Esophagus squamous epithelium (tissue), 5 donors: ENCODE measurements around the gene KBTBD2. TPM values are rescaled to one million over a fixed set of nuclear protein-coding genes. Genes with fewer than 3 reads are reported as not detected.

Experiments used
- DNase-seq: peaks from one replicate; lab custom pipeline; 2025; lab: John Stamatoyannopoulos, UW
- H3K27ac ChIP-seq, 4 donors: fragments of 200-600 bp; sonication (generic); one replicate each; pipeline ENCODE4 v1.5.1; 2016 to 2019; ENCODE audit warnings: mild to moderate bottlenecking in 1 of 4
- H3K27me3 ChIP-seq, 4 donors: fragments of 200-600 bp; sonication (generic); 1 replicate in 3 of 4; 2 replicates in 1 of 4; pipeline versions ENCODE4 v1.5.1 to v1.6.0; 2017 to 2021; ENCODE audit warnings: antibody characterized with exemption in 1 of 4
- H3K36me3 ChIP-seq, 3 donors: fragments of 200-600 bp; sonication (generic); one replicate each; pipeline ENCODE4 v1.5.1; 2016 to 2019
- H3K4me1 ChIP-seq, 3 donors: fragments of 200-600 bp; sonication (generic); one replicate each; pipeline ENCODE4 v1.5.1; 2017 to 2019
- H3K4me3 ChIP-seq, 4 donors: fragments of 200-600 bp; sonication (generic); 1 replicate in 3 of 4; 2 replicates in 1 of 4; pipeline ENCODE4 v1.5.1; 2016 to 2019; ENCODE audit warnings: mild to moderate bottlenecking in 2 of 4, moderate library complexity in 1 of 4
- H3K9me3 ChIP-seq, 3 donors: fragments of 200-600 bp; sonication (generic); one replicate each; pipeline ENCODE4 v1.5.1; 2016 to 2019
- CTCF ChIP-seq, 6 experiments: fragments of 450-650 bp in 4 of 6; fragments of 200-600 bp in 2 of 6; sonication (generic) in 2 of 6; IDR thresholded peaks; one replicate each; pipeline ENCODE4 v1.5.1; 2016 to 2019; ENCODE audit warnings: antibody characterized with exemption in 6 of 6, mild to moderate bottlenecking in 4 of 6, moderate library complexity in 4 of 6
- POLR2A ChIP-seq, 4 donors: fragments of 450-650 bp; IDR thresholded peaks; one replicate each; pipeline ENCODE4 v1.6.1; 2017; ENCODE audit warnings: antibody characterized with exemption in 4 of 4, mild to moderate bottlenecking in 4 of 4, moderate library complexity in 3 of 4
- WGBS, 2 donors: methylation state at CpG; one replicate each; pipeline ENCODE4 v1.1.5; 2018; 5-methylcytosine and 5-hydroxymethylcytosine counted together
- intact Hi-C: fragments of 100-400 bp; cut with DNase I; formaldehyde crosslinking; loops from one replicate; pipeline ENCODE4 v1.15.0; 2022
- total RNA-seq, 4 donors: library from RNA; depleted of rRNA; stranded (reverse); fragments of >200 nt; gene quantifications; one replicate each; pipeline ENCODE4 v1.1.0, GENCODE V29; 2016
- donor health status: DM: yes; HTN: yes; CAD: no.

Gene KBTBD2
- total RNA-seq, 4 donors from 2014 or later: 13.3 to 36.4 (median 23.8) TPM

DNA sequence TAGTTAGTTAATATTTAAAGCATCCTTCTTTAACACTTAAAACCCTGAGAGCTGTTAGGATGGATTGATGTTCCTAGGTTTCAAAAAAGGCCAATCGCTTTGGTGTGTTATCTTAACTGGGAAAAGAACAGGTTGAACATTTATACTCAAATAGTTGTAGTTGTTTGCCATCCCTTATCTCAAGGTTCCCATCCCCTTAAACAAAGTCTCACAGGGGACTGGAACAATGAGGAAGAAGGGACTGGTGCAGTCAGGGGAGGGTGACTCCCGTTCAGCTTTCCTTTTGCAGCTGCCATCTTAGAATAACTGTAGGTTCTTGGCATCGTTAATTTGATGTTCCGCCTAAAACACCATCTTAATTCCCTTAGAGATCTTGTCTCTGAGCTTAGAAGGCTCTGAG lies 2.6 kb upstream of the KBTBD2 start:
- no peaks in the 10 kb centered on the region for H3K27me3 ChIP-seq
- H3K9me3 ChIP-seq: no peaks in the 10 kb centered on the region
- intact Hi-C loops: no loop called here
- H3K4me1 ChIP-seq: peaks cover 7 to 29% (median 14%) of the 10 kb centered on the region in 3 donors
- WGBS, 2 donors: 74 to 92% methylated on average over 4 of the region's 4 CpGs
- H3K36me3 ChIP-seq: no peaks in the 10 kb centered on the region
- H3K27ac ChIP-seq: peak overlapping the region in 1 of 4 donors; percentile 100
- DNase-seq: no peak
- TF ChIP-seq POLR2A (IDR thresholded peaks at IDR 0.05) (no peak), CTCF (IDR thresholded peaks at IDR 0.05) (no peak)
- no peak overlapping the region for H3K4me3 ChIP-seq

DNA sequence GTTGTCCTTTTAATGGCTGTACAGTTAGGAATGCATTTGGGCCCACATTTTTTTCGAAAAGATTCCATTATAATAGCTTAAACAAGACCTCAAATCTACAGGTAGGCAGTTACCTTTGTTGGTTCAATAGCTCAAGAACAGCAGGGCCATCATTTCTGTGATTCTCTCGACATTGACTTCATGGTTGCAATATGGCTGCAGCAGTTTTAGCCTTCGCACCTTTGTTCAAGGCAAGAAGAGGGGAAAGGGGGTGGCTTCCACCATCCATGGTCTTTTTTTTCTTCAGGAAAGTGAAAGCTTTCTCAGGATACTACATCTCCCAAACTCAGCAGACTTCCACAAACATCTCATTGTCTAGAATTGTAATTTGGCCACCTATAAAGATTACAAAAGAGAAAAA lies 2.2 kb upstream of the KBTBD2 start:
- H3K27ac ChIP-seq: peak overlapping the region in 3 of 4 donors; percentile 97 to 100 (median 100)
- H3K4me3 ChIP-seq: no peak overlapping the region
- TF ChIP-seq POLR2A (IDR thresholded peaks at IDR 0.05) (no peak), CTCF (IDR thresholded peaks at IDR 0.05) (no peak)
- H3K36me3 ChIP-seq: no peaks in the 10 kb centered on the region
- intact Hi-C loops: no loop called here
- 84 to 96% methylated on average over 3 of the region's 3 CpGs for WGBS, 2 donors
- H3K4me1 ChIP-seq: peaks cover 7 to 33% (median 18%) of the 10 kb centered on the region in 3 donors
- no peaks in the 10 kb centered on the region for H3K27me3 ChIP-seq
- no peak for DNase-seq
- H3K9me3 ChIP-seq: no peaks in the 10 kb centered on the region

DNA sequence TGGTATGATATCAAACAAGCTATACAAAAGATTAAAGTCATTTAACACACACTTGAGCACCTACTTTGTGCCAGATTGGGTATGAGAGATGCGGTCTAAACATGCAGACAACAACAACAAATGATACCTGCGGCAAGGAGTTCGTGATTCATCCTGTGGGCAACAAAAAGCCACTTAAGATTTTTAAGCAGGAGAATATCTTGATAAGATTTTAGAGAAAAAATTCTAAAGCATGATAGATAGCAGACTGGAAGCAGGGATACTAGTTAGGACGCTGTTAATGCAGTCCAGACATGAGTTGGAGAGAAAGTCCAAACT lies 1.6 kb upstream of the KBTBD2 start:
- peak overlapping the region in 1 of 4 donors; percentile 98 for H3K4me3 ChIP-seq
- intact Hi-C loops: no loop called here

DNA sequence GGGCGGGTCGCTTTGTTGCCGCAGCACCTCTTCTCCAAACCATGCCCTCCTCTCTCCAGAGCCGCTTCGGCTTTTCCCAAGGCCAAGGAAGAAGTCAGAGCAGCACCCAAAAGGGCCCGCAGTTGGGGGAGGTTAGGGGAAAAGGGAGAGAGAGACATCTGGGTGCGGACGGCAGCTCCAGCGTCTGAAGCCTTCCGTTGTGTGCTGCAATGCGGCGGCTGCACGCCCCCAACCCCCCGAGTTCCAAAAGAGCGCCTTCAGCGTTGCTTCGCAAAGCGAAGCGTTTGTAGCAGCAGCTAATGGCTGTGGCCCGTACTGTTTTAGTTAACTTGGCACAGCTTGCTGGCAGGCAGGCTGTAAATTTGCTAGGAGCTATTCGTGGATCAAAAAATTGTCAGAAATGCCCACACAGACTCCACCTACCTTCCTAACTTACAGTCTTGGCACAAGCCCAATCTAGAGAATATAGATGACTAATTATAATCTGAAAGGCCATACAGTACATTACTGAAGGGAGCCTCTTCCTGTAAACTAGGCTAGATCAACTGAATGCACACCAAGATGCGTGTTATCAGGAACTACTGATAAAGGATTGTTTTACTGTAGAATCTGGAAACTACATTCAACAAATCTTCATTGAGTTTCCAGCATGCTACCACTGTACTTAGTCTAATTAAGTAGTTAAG lies 1.1 kb upstream of the KBTBD2 start:
- Histone ChIP-seq H3K4me1 (peaks cover 7 to 44% (median 18%) of the 10 kb centered on the region in 3 donors), H3K9me3 (no peaks in the 10 kb centered on the region), H3K27ac (peak overlapping the region; percentile 97 to 100 (median 100)), H3K36me3 (no peaks in the 10 kb centered on the region), H3K27me3 (no peaks in the 10 kb centered on the region), H3K4me3 (peak overlapping the region; percentile 36 to 98 (median 88))
- no peak for DNase-seq
- 0 to 5% methylated on average over 7 to 21 of the region's 22 CpGs for WGBS, 2 donors
- intact Hi-C loops: no loop called here
- TF ChIP-seq POLR2A (IDR thresholded peaks at IDR 0.05): no peak
- TF ChIP-seq CTCF (IDR thresholded peaks at IDR 0.05): no peak

More for the DNA sequence above, 1.6 kb upstream of the KBTBD2 start:
- 26 to 48% methylated on average over 4 of the region's 4 CpGs for WGBS, 2 donors
- peak overlapping the region; percentile 97 to 100 (median 100) for H3K27ac ChIP-seq
- TF ChIP-seq POLR2A (IDR thresholded peaks at IDR 0.05): no peak
- TF ChIP-seq CTCF (IDR thresholded peaks at IDR 0.05): no peak
- no peaks in the 10 kb centered on the region for H3K36me3 ChIP-seq
- no peak for DNase-seq
- no peaks in the 10 kb centered on the region for H3K9me3 ChIP-seq
- H3K4me1 ChIP-seq: peaks cover 7 to 39% (median 18%) of the 10 kb centered on the region in 3 donors
- no peaks in the 10 kb centered on the region for H3K27me3 ChIP-seq

DNA sequence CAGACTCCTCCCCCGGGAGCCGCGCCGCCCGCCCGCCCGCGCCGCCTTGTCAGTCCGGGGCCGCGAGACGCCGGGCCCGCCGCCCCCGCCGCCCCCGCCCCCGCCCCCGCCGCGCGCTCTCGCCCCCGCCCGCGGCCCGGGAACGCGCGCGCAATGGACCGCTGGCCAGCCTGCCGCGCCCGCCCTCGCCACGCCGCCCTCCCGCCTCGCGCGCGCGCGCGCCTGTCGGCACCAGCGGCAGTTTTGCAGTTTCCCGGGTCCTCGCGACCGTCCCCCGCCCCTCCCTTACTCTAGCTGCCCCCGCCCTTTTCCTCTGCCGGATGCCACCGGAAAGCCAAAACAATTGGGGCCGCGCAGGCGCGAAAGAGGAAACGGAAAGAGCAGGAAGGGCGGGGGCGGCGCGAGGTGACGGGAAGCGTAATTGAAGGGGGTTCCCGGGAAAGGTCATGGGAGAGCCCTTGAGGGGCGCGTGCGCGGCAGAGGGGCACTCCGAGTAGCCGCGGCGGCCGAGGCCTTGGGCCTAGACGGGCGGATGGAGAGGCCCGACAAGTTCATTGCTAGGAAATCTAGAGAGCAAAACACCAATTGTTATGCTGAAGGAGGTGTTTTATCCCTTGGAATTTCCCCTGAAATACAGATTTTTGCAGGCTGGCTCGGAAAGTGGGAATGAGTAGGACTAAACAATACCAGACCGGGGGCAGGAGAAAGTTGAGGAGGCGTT lies 400 bp upstream of the KBTBD2 start:
- Histone ChIP-seq H3K4me3 (peak overlapping the region; percentile 80 to 98 (median 92)), H3K9me3 (no peaks in the 10 kb centered on the region), H3K27ac (peak overlapping the region; percentile 97 to 100 (median 100)), H3K36me3 (no peaks in the 10 kb centered on the region), H3K27me3 (no peaks in the 10 kb centered on the region), H3K4me1 (peaks cover 7 to 51% (median 18%) of the 10 kb centered on the region in 3 donors)
- TF ChIP-seq POLR2A (IDR thresholded peaks at IDR 0.05): peak in 2 of 4 donors; percentile 49 to 72
- peak in 1 of 6 experiments; percentile 3 for TF ChIP-seq CTCF (IDR thresholded peaks at IDR 0.05)
- WGBS, 2 donors: 0 to 2% methylated on average over 12 to 14 of the region's 85 CpGs
- peak; percentile 89 for DNase-seq
- intact Hi-C loops: no loop called here
